Neural crest cell (in vitro differentiated cells): ENCODE measurements around the gene ARHGAP30. TPM values are rescaled to one million over a fixed set of nuclear protein-coding genes. Genes with fewer than 3 reads are reported as not detected.
"Not testable (repeated sequence)": the region's sequence is repeated elsewhere in the genome, so short reads cannot be mapped to it uniquely, and the experiment has no call there.

Source experiments
- DNase-seq: peaks from one replicate; pipeline ENCODE4 v3.0.0; 2021; ENCODE audit warnings: low read depth, mixed read lengths, low spot score
- H3K27ac Mint-ChIP-seq: one replicate; pipeline ENCODE4 v1.8.0; 2021; ENCODE audit warnings: mild to moderate bottlenecking, mixed read lengths; ENCODE audit not compliant: unreplicated experiment
- H3K27me3 Mint-ChIP-seq: 2 replicates; pipeline ENCODE4 v1.8.0; 2021; ENCODE audit warnings: low read depth, mild to moderate bottlenecking, mixed read lengths
- H3K36me3 Mint-ChIP-seq: 2 replicates; pipeline ENCODE4 v1.8.0; 2021; ENCODE audit warnings: low read depth, mild to moderate bottlenecking, mixed read lengths
- H3K4me1 Mint-ChIP-seq: 2 replicates; pipeline ENCODE4 v1.8.0; 2021; ENCODE audit warnings: mixed read lengths
- H3K4me3 Mint-ChIP-seq: one replicate; pipeline ENCODE4 v1.8.0; 2021; ENCODE audit warnings: mild to moderate bottlenecking, mixed read lengths
- H3K9me3 Mint-ChIP-seq: 2 replicates; pipeline ENCODE4 v1.8.0; 2021; ENCODE audit warnings: mixed read lengths
- total RNA-seq: library from RNA; stranded (reverse); gene quantifications from 2 replicates; pipeline ENCODE4 v1.2.1, GENCODE V29; 2021
- TF ChIP-seq, protein P1 (sequence below): fragments of 200-600 bp; sonication (generic); conservative IDR thresholded peaks from 2 replicates; pipeline ENCODE4 v1.5.0; 2021; ENCODE audit warnings: antibody characterized with exemption, mild to moderate bottlenecking

Gene ARHGAP30
- total RNA-seq, 1 donor from 2014 or later: not detected

DNA sequence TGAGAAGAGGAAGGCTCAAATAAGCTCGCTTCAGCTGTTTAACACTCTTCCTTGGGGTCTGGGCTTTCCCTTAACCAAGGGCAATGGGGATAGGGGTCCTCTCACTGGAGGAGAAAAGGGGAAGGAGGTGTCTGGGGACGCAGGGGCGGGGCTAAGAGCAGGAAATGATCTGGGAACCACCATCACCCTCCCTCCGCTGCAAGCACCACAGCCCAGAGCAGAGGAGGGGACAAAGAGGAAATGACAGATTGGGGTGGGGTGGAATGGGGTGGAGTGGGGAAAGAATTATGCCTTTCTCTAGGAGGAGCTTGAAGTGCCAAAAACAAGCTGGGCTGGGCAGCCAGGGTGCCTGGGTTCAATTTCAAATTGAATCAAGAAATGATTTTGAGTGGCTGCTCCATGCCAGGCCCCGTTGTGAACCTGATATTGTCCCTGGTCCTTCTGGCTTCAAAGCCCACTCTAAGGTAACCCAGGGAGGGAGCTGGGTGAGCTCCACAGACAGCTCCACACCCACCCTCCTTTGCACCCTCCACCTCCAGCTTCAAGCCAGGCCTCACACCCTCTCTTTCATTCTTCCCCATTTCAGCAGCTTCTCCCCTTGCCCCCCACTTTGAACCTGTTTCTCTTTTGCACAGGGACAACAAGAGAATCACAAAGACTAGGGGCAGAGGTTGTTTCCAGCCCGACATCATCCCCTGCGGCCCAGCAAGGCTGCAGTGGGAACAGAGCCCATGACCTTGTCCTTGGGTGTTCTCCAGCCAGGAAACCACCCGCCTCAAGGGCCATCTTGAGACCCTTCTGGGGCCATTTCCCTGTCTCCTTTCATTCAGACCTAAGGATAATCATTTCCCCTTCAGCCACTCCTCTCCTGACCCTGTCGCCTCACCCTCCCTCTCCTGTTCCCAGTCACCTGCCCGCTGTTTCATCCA lies 1.1 kb downstream of the ARHGAP30 start:
- Mint-ChIP-seq H3K27me3 (peaks cover 18% of the 10 kb centered on the region), H3K27ac (peak overlapping the region; percentile 43), H3K4me3 (no peak overlapping the region), H3K4me1 (peaks cover 17% of the 10 kb centered on the region), H3K9me3 (no peaks in the 10 kb centered on the region), H3K36me3 (no peaks in the 10 kb centered on the region)
- DNase-seq: no peak
- TF ChIP-seq, protein P1, sequence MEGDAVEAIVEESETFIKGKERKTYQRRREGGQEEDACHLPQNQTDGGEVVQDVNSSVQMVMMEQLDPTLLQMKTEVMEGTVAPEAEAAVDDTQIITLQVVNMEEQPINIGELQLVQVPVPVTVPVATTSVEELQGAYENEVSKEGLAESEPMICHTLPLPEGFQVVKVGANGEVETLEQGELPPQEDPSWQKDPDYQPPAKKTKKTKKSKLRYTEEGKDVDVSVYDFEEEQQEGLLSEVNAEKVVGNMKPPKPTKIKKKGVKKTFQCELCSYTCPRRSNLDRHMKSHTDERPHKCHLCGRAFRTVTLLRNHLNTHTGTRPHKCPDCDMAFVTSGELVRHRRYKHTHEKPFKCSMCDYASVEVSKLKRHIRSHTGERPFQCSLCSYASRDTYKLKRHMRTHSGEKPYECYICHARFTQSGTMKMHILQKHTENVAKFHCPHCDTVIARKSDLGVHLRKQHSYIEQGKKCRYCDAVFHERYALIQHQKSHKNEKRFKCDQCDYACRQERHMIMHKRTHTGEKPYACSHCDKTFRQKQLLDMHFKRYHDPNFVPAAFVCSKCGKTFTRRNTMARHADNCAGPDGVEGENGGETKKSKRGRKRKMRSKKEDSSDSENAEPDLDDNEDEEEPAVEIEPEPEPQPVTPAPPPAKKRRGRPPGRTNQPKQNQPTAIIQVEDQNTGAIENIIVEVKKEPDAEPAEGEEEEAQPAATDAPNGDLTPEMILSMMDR: no peak

DNA sequence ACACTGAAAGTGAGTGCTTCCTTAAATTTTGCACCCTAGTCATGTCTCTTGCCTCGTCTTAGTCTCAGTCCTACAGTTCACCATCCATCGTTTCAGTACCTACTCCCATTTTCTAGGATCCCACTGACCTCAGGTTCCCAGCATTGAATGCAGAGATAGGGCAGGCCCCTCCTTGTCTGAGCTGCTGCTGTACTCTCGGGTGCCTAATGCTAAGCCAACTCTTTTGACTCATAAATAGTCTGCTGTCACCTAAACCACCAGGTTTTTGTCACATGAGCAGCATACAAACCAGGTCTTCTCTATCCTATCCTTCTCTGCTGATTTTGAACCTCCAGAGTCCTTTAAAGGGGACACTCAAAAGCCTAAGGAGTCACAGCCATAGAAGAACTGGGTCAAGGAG lies 3.0 kb downstream of the ARHGAP30 start:
- Mint-ChIP-seq H3K4me1 (no peaks in the 10 kb centered on the region), H3K27ac (no peak overlapping the region), H3K4me3 (no peak overlapping the region), H3K36me3 (no peaks in the 10 kb centered on the region), H3K9me3 (no peaks in the 10 kb centered on the region), H3K27me3 (peaks cover 31% of the 10 kb centered on the region)
- DNase-seq: no peak
- TF ChIP-seq, protein P1: no peak

DNA sequence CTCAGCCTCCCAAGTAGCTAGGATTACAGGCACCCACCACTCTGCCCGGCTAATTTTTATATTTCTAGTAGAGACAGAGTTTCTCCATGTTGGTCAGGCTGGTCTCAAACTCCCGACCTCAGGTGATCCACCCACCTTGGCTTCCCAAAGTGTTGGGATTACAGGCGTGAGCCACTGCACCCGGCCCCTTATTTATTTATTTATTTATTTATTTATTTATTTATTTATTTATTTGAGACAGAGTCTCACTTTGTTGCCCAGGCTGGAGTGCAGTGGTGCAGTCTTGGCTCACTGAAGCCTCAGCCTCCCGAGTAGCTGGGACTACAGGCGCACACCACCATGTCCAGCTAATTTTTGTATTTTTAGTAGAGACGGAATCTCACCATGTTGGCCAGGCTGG lies 4.0 kb downstream of the ARHGAP30 start:
- not testable (repeated sequence) for H3K4me1 Mint-ChIP-seq, H3K36me3 Mint-ChIP-seq, H3K9me3 Mint-ChIP-seq, H3K4me3 Mint-ChIP-seq, DNase-seq, H3K27ac Mint-ChIP-seq
- peaks cover 31% of the 10 kb centered on the region for H3K27me3 Mint-ChIP-seq

DNA sequence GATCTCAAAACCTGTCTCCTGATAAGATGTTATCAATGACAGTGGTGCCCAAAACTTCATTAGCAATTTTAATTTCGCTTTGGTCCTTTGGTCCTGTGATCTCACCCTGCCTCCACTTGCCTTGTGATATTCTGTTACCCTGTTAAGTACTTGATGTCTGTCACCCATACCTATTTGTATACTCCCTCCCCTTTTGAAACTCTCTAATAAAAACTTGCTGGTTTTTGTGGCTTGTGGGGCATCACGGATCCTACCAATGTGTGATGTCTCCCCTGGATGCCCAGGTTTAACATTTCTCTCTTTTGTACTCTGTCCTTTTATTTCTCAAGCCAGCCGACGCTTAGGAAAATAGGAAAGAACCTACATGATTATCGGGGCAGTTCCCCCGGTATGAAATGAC lies 5.8 kb downstream of the ARHGAP30 start:
- H3K27ac Mint-ChIP-seq, H3K36me3 Mint-ChIP-seq, DNase-seq, H3K4me1 Mint-ChIP-seq, H3K9me3 Mint-ChIP-seq, H3K4me3 Mint-ChIP-seq: not testable (repeated sequence)
- peaks cover 31% of the 10 kb centered on the region for H3K27me3 Mint-ChIP-seq

DNA sequence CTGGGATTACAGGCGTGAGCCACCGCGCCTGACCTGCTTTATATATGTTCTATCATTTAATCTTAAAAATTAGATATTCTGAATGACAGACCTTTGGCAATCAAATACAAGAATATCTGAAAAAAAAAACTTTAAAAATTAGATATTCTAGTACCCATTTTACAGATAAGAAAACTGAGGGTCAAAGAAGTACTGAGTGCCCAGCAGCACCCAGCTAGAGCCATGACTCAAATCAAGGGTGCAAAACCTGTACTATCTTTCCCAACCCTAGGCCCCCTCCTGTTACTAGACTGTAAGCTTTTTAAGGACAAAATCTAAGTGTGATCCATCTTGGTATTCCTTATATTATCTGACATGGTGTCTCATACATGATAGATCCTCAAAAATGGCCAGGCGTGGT lies 8.3 kb downstream of the ARHGAP30 start:
- TF ChIP-seq, protein P1: no peak
- Mint-ChIP-seq H3K4me1 (no peaks in the 10 kb centered on the region), H3K9me3 (no peaks in the 10 kb centered on the region), H3K27me3 (peaks cover 24% of the 10 kb centered on the region), H3K27ac (no peak overlapping the region), H3K4me3 (no peak overlapping the region), H3K36me3 (no peaks in the 10 kb centered on the region)
- DNase-seq: no peak

DNA sequence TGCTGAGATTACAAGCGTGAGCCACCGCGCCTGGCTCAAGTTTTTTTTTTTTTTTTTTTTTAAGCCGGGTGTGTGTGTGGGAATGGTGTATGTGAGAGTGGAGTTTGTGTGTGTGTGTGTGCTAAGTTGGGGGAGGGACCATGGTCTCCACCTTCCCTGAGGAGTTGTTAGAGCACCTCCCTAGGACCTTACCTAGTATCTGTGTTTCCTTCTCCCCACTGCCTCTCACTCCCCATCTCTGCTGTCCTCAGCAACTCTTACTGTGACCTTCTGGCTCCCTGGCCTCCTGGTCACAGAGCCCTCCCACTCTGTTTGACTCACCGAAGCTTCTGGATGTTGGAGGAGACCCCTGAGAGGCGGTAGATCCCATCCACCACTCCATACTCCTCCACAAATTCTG lies 10.4 kb downstream of the ARHGAP30 start:
- no peak overlapping the region for H3K4me3 Mint-ChIP-seq
- H3K27me3 Mint-ChIP-seq: peaks cover 20% of the 10 kb centered on the region
- no peaks in the 10 kb centered on the region for H3K9me3 Mint-ChIP-seq
- TF ChIP-seq, protein P1: no peak
- no peak for DNase-seq
- H3K36me3 Mint-ChIP-seq: no peaks in the 10 kb centered on the region
- H3K27ac Mint-ChIP-seq: no peak overlapping the region
- H3K4me1 Mint-ChIP-seq: no peaks in the 10 kb centered on the region
